Retina (tissue), 1 donor: Measurements from ENCODE around the gene TMEM53.
A peak's percentile ranks its signal among the peaks of the same experiment; 100 is the strongest.
"Not testable (repeated sequence)": the region's sequence is repeated elsewhere in the genome, so short reads cannot be mapped to it uniquely, and the experiment has no call there.

ENCODE experiments used
- DNase-seq: peaks from one replicate; pipeline ENCODE4 v3.0.0-alpha.2; 2016

TMEM53 gene

DNA sequence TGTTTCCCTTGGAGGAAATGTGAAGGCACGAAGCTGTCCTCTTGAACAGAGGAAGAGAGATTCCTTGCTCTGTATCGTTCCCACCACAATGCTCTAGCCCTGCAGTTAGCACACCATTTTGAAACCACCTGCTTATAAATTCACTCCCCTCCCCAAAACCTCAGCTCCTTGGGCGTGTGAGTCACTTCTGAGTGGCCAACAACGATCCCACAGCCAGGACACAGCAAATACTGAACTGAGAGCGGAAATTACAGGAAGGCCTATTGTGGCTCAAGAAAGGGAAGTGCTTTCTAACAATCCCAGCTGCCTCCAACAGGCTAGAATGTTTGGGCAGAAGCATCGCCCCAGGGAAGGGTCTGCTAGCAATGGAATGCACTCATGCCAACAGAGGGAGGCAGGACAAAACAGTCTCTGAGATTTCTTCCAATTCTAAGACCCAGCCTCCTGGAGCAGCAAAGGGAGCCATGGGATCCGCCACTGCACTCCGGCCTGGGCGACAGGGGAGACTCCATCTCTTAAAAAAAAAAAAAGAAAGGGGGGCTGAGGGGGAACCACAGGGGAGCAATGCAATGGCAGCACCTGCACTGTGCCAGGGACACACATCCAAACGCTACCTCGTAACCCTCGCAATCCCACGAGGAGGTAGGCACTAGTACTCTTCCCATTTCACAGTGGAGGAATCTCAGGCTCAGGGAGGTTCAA, 1.9 kb downstream of the TMEM53 start:
- no peak for DNase-seq

DNA sequence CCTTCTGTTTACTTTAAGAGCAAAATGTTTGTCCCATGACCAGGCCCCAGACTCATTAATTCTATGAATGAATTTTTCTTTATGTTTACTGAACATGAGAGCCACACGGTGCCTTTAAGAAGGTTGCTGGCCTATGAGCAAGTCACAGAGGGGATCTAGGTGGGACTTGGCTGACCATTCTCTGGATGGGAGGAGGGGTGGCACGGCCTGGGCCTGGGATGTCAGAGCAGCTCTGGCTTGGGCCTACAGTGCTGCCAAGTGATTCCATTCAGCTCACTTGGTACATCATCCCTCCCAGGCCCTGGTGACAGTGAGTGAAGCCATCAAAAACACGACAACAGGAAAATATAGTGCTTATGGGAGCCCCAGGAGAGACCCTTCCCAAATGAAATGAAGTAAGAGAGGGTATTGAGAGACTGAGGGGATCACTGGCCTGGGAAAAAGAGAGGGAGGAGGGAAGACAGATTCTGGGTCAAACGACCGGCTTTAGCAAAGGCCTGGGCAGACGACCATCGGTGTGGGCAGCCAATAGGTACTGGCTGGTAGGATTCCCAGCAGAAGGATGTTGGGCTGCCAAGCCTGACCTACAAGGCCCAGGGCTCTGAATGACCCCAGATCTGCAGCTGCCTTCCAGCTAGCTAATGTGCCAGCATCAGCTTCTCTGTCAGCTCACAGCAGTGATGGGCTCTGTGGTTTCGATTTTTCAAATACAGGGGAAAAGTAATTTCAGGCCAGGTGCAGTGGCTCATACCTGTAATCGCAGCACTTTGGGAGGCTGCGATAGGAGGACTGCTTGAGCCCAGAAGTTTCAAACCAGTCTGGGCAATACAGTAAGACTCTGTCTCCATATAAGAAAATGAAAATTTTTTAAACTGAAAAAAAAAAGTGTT, 3.3 kb downstream of the TMEM53 start:
- DNase-seq: no peak

GRCh38 chr1:44666719-44667118, 7.6 kb downstream of the TMEM53 start:
- not testable (repeated sequence) for DNase-seq

- DNase-seq: no peak
Measured at GRCh38 chr1:44664730-44665370, 9.4 kb downstream of the TMEM53 start.

- no peak for DNase-seq
Measured at GRCh38 chr1:44663417-44663816, 10.9 kb downstream of the TMEM53 start.

- DNase-seq: no peak
Measured at GRCh38 chr1:44662683-44663030, 11.6 kb downstream of the TMEM53 start.

DNA sequence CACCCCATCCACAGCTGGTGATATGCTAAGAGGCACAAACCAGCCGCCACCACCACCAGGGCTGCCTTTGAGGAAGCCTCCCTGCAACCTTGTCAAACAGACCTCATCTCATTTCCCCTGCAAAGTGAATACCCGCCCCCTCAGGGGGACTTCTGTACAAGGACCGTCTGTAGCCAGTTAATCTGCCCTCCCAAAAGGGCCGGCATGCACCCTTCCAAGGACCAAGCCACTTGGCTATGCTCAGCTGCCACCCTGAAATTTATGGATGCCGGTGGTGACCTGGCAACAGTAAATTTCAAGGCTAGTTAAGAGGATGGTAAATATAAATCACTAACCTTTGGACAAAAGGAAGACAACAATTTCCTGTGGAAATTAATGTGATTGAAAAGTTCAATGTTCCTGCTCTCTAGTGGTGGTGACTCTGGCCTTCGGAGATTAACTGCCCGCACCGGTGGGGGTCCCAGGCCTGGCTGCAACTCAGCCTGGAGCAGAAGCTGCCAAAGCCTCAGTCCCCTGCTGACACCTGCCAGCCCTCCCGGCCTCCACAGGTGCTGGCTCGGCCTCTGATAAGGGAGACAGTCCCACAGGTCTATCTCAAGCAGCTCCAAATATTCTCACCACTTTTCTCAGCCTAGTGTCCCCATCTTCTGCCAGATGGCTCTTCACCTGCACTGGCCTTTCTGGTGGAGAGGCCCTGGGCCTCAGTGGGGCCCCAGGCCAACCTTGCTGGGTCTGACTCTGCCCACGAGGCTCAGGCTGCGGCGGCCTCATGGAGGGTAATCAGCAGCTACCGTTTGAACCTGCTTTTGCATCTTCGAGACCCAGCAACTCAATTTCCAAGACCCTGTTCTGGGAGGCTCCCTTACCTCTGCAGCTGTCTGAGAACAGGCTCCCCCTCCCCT, 12.2 kb downstream of the TMEM53 start:
- DNase-seq: no peak

GRCh38 chr1:44660176-44660575, 14.1 kb downstream of the TMEM53 start:
- no peak for DNase-seq

DNA sequence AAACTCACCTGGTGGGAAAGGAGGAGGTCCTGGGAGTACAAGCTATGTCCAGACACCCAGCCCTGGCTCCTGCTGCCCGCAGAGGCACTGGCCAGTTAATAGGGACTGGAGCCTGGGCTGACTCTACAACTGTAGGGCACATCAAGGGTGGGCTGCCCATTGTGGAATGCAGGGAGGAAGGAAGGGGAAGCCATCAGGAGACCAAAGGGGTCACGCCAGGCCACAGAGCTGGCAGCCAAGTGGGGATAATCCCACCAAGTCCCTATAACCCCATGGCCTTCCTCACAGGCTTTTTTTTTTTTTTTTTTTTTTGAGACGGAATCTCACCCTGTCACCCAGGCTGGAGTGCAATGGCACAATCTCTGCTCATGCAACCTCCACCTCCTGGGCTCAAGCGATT, 14.7 kb downstream of the TMEM53 start:
- DNase-seq: no peak

DNA sequence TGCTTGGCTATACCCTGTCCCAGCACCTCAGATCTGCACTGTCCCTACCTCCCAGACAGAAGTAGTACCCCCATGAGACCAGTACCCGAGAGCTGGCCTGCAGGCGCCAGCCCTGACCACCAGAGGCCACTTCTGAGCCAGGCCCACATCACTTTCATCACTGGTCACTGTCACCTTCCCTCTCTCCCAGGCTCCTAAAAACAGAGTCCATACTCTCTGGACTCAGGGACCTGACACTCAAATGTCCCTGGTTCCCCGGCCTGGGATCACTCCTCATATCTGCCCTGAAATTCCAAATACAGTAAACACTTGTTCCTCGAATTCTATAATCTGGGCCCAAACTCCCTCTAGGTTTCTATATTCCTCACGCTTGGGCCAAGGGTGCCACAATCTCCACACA, 18.7 kb downstream of the TMEM53 start:
- DNase-seq: peak; percentile 38

DNA sequence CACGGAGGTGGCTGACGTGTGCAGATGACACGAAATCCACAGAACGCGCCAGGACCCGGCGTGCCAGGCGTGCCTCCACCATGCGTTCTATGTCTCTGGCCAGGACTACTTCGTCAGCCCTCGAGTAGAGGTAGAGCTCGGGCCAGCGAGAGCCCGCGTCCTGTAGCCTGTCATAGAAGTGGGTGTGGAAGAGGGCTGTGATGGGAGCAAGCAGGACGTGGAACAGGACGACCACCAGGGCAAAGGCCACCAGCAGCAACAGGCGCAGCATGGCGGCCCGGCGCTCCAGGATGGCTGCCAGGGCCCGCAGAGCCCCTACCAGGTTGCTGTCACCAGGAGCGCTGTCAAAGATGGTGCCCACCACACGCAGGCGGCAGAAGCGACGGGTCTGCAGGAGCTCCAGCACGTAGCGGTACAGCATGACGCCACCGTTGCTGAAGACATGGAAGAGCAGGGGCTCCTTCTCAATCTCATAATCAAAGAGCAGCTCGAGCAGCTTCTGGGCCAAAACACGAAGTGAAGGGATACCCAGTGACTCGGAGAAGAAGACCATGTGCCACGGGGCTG, 19.6 kb downstream of the TMEM53 start:
- DNase-seq: no peak

GRCh38 chr1:44653107-44653964, 20.9 kb downstream of the TMEM53 start:
- no peak for DNase-seq

GRCh38 chr1:44652445-44653106, 21.7 kb downstream of the TMEM53 start:
- DNase-seq: peak; percentile 87

DNA sequence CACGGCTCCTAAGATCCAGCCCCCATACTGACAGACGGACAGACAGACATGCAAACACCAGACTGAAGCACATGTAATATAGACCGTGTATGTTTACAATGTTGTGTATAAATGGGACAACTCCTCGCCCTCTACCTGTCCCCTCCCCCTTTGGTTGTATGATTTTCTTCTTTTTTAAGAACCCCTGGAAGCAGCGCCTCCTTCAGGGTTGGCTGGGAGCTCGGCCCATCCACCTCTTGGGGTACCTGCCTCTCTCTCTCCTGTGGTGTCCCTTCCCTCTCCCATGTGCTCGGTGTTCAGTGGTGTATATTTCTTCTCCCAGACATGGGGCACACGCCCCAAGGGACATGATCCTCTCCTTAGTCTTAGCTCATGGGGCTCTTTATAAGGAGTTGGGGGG, 23.2 kb downstream of the TMEM53 start:
- no peak for DNase-seq

DNA sequence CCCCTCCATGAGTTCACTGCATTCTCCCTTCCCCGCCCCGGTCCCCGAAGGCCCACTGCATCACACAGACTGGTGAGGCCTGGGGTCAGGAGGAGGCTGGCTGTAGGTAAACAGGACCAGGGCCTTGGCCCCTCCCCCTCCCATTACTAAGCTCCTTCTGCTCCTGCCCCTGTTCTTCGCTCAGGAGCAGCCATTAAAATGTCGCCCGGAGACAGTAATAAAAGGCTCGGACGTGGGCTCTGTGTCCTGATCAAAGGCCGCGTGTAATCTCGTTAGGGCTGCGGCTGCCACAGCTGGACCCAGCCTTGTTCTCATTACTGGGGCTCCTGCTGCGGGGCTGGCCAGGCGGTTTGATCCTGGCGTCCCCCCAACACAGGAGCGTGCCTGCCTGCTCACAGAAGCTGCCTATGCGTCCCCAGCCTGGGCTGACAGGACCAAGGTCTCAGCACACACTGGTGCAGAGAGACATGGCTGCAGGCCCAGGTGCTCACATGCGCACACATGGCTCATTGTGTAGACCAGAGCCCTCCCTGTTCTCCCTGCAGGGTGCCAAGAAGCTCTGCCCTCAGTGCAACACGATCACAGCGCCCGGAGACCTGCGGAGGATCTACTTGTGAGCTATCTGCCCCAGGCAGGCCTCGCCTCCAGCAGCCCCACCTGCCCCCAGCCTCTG, 24.0 kb downstream of the TMEM53 start:
- DNase-seq: peak; percentile 72

- DNase-seq: no peak
Measured at GRCh38 chr1:44649788-44650158, 24.5 kb downstream of the TMEM53 start.

DNA sequence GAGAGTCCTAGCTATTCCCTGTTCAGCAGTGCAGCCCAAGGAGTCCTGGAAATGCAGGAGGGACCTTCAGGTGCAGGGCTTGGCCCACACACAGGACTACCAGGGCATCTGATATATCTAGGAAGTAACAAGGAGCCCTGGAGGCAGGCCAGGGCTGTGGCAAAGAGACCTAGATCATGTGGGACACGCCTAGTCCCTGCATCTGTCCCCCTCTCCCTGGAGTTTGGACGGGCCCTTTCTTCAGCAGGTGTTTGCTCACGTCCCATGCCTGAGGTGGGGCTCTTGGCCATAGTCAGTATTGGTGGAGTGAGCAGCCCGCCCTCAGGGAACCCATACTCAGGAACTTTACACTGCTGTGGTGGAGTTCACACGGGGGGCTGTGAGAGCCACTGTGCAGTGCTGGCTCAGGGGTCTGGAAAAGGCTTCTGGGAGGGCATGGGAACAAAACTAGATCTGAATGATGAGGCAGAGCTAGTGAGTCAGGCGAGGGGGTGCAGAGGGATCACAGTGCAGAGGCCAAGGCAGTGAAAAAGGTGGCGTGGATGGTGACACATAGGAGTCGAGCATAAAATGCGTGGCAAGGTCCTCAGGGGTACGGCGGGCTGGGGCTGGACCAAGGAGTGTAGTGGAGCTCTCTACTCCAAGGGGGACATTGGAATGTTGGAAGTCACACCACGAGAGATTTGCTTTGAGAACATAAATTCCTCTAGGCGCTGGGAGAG, 25.6 kb downstream of the TMEM53 start:
- no peak for DNase-seq

DNA sequence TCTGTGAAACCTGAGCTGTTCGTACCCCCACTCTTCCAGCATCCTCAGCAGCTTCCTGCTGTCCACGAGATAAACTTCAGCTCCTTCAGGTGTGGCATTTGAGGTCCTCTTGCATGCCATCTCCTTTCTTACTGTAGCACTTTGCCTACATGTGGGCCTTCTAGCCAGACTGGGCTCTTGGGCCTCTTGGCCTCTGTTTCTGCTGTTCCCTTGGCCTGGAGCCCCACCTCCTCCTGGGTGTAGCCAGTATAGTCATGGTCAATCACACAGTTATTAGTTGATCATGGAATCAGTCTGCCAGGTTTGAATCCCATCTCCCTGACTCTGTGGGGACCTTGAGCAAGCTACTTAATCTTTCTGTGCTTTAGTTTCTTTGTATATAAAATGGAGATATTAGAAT, 26.4 kb downstream of the TMEM53 start:
- no peak for DNase-seq

DNA sequence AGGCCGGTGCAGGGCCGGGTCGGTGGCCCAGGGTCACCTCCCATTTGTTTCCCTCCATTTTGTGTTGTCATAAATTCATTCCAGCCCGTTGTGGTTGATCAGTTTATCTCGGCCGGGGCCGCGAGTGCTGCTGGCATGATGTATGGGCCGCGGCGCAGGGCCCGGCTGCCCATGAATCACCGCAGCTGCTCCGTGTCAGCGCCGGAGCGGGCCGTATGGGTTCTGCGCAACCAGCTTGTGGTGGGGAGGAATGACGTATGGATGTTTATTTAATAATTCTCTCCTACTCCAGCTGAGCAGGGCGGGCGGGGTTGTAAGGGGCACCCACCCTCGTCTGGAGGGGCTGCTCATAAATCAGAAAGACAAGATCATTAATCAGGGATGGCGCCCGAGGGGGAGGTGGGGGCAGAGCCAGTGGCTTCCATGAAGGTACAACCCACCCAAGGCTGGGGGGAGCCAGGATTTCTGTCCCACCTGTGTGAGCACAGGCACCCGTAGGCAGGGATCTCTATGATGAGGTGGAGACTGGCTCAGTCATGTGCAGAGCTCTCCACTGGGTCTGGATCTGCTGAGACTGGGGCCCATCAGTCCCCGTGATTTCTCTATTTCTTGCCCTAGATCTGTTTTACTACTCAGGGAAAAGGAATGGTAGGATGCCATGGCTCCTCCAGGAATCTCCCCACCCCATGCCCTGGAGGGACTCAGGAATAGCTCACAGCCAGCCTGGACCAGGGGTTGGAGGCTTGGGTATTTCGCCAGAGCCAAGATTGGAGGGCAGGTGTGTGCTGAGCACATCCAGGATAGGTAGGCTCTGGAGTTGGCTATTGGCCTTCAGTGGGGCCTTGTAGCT, 27.8 kb downstream of the TMEM53 start:
- DNase-seq: no peak
